HepG2 (cell line): ENCODE results near the gene FGF19. TPM values are rescaled to one million over a fixed set of nuclear protein-coding genes. Genes with fewer than 3 reads are reported as not detected.
A peak's percentile ranks its signal among the peaks of the same experiment; 100 is the strongest.

ENCODE experiments used
- CAMTA2 ChIP-seq: sonication (generic); formaldehyde crosslinking; IDR thresholded peaks from 2 replicates; pipeline ENCODE4 v1.4.0; 2020; ENCODE audit warnings: mild to moderate bottlenecking, missing genetic modification reagents, borderline replicate concordance
- HMG20A ChIP-seq: IDR thresholded peaks from 2 replicates; pipeline ENCODE4 v1.6.1; 2016; ENCODE audit warnings: borderline replicate concordance
- NFKBIZ ChIP-seq: IDR thresholded peaks from 2 replicates; pipeline ENCODE4 v1.6.1; 2018; ENCODE audit warnings: missing genetic modification reagents, missing compliant biosample characterization
- SCMH1 ChIP-seq: sonication (generic); formaldehyde crosslinking; IDR thresholded peaks from 2 replicates; pipeline ENCODE4 v1.9.0; 2021; ENCODE audit warnings: missing genetic modification reagents, mild to moderate bottlenecking, borderline replicate concordance
- SRSF9 ChIP-seq: fragments of 200-400 bp; formaldehyde crosslinking; IDR thresholded peaks from 2 replicates; pipeline ENCODE4 v1.6.1; 2018; ENCODE audit warnings: borderline replicate concordance, mild to moderate bottlenecking, low read depth, low read length; ENCODE audit not compliant: insufficient read depth, poor library complexity, severe bottlenecking
- TOPORS ChIP-seq: sonication (generic); formaldehyde crosslinking; IDR thresholded peaks from 2 replicates; pipeline ENCODE4 v1.8.0; 2023; ENCODE audit warnings: mild to moderate bottlenecking, missing genetic modification reagents
- ZFP37 ChIP-seq: sonication (generic); formaldehyde crosslinking; IDR thresholded peaks from 2 replicates; pipeline ENCODE4 v1.4.0; 2020; ENCODE audit warnings: missing genetic modification reagents, borderline replicate concordance
- ZKSCAN1 ChIP-seq: fragments of 150-350 bp; IDR thresholded peaks from 2 replicates; pipeline ENCODE4 v1.6.1; 2014; ENCODE audit warnings: low read length
- ZKSCAN5 ChIP-seq: sonication (generic); formaldehyde crosslinking; IDR thresholded peaks from 2 replicates; pipeline ENCODE4 v1.5.1; 2020; ENCODE audit warnings: mild to moderate bottlenecking, missing genetic modification reagents
- ZNF101 ChIP-seq: sonication (generic); formaldehyde crosslinking; IDR thresholded peaks from 2 replicates; pipeline ENCODE4 v1.4.0; 2020; ENCODE audit warnings: mild to moderate bottlenecking, low read depth, missing genetic modification reagents, borderline replicate concordance
- ZNF263 ChIP-seq: sonication (generic); formaldehyde crosslinking; IDR thresholded peaks from 2 replicates; pipeline ENCODE4 v1.4.0; 2020; ENCODE audit warnings: missing genetic modification reagents
- ZNF496 ChIP-seq: sonication (generic); formaldehyde crosslinking; IDR thresholded peaks from 2 replicates; pipeline ENCODE4 v1.8.1; 2023; ENCODE audit warnings: mild to moderate bottlenecking, moderate library complexity, missing genetic modification reagents; ENCODE audit not compliant: insufficient replicate concordance
- ZNF776 ChIP-seq: sonication (generic); formaldehyde crosslinking; IDR thresholded peaks from 2 replicates; pipeline ENCODE4 v1.4.0; 2020; ENCODE audit warnings: mild to moderate bottlenecking, missing genetic modification reagents
- ZSCAN12 ChIP-seq: sonication (generic); formaldehyde crosslinking; IDR thresholded peaks from 2 replicates; pipeline ENCODE4 v1.9.0; 2021; ENCODE audit warnings: mild to moderate bottlenecking, missing genetic modification reagents
- polyA plus RNA-seq, 8 experiments: library from polyadenylated mRNA; depleted of rRNA in 3 of 8; stranded (reverse) in 7 of 8; unstranded in 1 of 8; fragments of >200 nt; fragmentation: Illumina TruSeq in 4 of 8; extraction: Trizol in 4 of 8; gene quantifications; 2 replicates each; pipeline versions ENCODE4 v1.2.1 to v1.2.3, GENCODE V29; 2011 to 2016; ENCODE audit warnings: low read depth in 4 of 8, missing spikeins in 1 of 8, mixed read lengths in 1 of 8; ENCODE audit not compliant: insufficient read depth in 1 of 8
- total RNA-seq, 5 experiments: library from RNA; depleted of rRNA; stranded (reverse); fragments of >200 nt; fragmentation: Illumina TruSeq; extraction: Trizol; gene quantifications; 2 replicates each; pipeline ENCODE4 v1.2.3, GENCODE V29; 2016; ENCODE audit warnings: low read depth in 1 of 5
- TF ChIP-seq, protein P1 (sequence below): sonication (generic); formaldehyde crosslinking; IDR thresholded peaks from 2 replicates; pipeline ENCODE4 v1.8.0; 2022; ENCODE audit warnings: mild to moderate bottlenecking, missing genetic modification reagents, borderline replicate concordance
- TF ChIP-seq, protein P2 (sequence below): sonication (generic); formaldehyde crosslinking; IDR thresholded peaks from 2 replicates; pipeline ENCODE4 v1.5.1; 2020; ENCODE audit warnings: missing genetic modification reagents, mild to moderate bottlenecking, borderline replicate concordance
- TF ChIP-seq, protein P3 (sequence below): sonication (generic); formaldehyde crosslinking; IDR thresholded peaks from 2 replicates; pipeline ENCODE4 v1.5.1; 2020; ENCODE audit warnings: missing genetic modification reagents, mild to moderate bottlenecking, borderline replicate concordance
- TF ChIP-seq, protein P4 (sequence below): conservative IDR thresholded peaks from 2 replicates; pipeline ENCODE4 v1.6.1; 2018; ENCODE audit warnings: missing genetic modification reagents
- TF ChIP-seq, protein P5 (sequence below), 2 experiments: sonication (generic) in 1 of 2; formaldehyde crosslinking in 1 of 2; IDR thresholded peaks; 2 replicates each; pipeline versions ENCODE4 v1.4.0 to v1.6.1; 2018 to 2020; ENCODE audit warnings: missing genetic modification reagents in 2 of 2, borderline replicate concordance in 1 of 2, low read depth in 1 of 2, mild to moderate bottlenecking in 1 of 2, missing biosample characterization in 1 of 2

Gene FGF19
- total and polyA plus RNA-seq, 2 of the 13 experiments (the other 11 are each of a cell fraction or from before 2014, with no cell fraction given), result 0.07 TPM; not detected in 1

DNA sequence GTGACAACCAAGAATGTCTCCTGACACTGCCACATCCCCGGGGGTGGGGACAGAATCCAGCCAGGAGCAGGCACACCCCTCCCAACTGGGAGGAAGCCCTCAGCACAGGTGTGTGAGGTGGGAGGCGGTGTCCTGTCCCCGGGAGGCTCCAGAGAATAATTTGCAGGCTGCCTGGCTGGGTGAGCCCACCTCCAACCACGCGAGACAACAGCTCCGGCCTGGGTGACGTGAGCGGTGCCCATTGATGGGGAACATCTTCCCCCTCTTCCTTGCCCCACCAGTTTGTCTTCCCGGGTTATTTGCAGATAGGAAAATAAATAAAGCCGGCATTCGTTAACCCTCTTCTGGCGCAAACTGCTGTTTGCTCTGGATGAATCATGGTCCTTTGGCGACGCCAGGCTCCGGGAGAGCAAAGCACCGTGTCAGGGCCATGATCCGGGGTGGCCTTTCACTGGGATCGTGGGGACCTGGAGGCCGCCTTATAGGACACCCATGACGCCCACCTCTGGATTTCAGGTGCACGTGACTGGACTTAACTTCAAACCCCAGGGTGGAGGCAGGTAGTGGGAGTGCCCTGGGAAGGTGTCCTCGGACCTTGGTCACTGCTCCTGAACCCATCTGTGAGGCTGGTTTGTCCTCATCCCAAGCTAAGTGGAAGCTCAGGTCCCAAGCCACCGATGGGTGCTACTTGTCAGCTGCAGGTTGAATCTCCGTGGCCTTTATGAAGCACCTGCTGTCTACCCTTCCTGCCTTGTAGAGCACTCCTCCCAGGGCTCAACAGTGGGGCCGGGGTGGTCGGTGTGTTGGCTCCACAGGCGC lies 49.0 kb downstream of the FGF19 start (continued):
- TF ChIP-seq, protein P1, sequence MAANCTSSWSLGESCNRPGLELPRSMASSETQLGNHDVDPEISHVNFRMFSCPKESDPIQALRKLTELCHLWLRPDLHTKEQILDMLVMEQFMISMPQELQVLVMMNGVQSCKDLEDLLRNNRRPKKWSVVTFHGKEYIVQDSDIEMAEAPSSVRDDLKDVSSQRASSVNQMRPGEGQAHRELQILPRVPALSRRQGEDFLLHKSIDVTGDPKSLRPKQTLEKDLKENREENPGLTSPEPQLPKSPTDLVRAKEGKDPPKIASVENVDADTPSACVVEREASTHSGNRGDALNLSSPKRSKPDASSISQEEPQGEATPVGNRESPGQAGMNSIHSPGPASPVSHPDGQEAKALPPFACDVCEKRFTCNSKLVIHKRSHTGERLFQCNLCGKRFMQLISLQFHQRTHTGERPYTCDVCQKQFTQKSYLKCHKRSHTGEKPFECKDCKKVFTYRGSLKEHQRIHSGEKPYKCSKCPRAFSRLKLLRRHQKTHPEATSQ, result peak; percentile 85
- TF ChIP-seq, protein P2, sequence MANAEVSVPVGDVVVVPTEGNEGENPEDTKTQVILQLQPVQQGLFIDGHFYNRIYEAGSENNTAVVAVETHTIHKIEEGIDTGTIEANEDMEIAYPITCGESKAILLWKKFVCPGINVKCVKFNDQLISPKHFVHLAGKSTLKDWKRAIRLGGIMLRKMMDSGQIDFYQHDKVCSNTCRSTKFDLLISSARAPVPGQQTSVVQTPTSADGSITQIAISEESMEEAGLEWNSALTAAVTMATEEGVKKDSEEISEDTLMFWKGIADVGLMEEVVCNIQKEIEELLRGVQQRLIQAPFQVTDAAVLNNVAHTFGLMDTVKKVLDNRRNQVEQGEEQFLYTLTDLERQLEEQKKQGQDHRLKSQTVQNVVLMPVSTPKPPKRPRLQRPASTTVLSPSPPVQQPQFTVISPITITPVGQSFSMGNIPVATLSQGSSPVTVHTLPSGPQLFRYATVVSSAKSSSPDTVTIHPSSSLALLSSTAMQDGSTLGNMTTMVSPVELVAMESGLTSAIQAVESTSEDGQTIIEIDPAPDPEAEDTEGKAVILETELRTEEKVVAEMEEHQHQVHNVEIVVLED (CRISPR knock-in tag), result peak; percentile 57; the same call in 1 of the 2 replicates
- peak; percentile 37; the same call in 1 of the 2 replicates for TF ChIP-seq ZNF263 (CRISPR knock-in tag)
- no peak for TF ChIP-seq ZNF496 (CRISPR knock-in tag)
- TF ChIP-seq SCMH1, result no peak
- peak; percentile 94 for TF ChIP-seq TOPORS (CRISPR knock-in tag)
- no peak for TF ChIP-seq ZNF101
- TF ChIP-seq, protein P3, sequence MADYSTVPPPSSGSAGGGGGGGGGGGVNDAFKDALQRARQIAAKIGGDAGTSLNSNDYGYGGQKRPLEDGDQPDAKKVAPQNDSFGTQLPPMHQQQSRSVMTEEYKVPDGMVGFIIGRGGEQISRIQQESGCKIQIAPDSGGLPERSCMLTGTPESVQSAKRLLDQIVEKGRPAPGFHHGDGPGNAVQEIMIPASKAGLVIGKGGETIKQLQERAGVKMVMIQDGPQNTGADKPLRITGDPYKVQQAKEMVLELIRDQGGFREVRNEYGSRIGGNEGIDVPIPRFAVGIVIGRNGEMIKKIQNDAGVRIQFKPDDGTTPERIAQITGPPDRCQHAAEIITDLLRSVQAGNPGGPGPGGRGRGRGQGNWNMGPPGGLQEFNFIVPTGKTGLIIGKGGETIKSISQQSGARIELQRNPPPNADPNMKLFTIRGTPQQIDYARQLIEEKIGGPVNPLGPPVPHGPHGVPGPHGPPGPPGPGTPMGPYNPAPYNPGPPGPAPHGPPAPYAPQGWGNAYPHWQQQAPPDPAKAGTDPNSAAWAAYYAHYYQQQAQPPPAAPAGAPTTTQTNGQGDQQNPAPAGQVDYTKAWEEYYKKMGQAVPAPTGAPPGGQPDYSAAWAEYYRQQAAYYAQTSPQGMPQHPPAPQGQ (CRISPR knock-in tag), result 0 out of 2 replicates have a peak, but pooled peaks have one; percentile 13
- peak; percentile 80; the same call in 1 of the 2 replicates for TF ChIP-seq NFKBIZ (CRISPR knock-in tag)
- 0 out of 2 replicates have a peak, but pooled peaks have one; percentile 57 for TF ChIP-seq ZFP37 (CRISPR knock-in tag)
- TF ChIP-seq HMG20A (CRISPR knock-in tag), result peak; percentile 76
- TF ChIP-seq, protein P4, sequence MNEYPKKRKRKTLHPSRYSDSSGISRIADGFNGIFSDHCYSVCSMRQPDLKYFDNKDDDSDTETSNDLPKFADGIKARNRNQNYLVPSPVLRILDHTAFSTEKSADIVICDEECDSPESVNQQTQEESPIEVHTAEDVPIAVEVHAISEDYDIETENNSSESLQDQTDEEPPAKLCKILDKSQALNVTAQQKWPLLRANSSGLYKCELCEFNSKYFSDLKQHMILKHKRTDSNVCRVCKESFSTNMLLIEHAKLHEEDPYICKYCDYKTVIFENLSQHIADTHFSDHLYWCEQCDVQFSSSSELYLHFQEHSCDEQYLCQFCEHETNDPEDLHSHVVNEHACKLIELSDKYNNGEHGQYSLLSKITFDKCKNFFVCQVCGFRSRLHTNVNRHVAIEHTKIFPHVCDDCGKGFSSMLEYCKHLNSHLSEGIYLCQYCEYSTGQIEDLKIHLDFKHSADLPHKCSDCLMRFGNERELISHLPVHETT (CRISPR knock-in tag), result no peak
- TF ChIP-seq, protein P5, sequence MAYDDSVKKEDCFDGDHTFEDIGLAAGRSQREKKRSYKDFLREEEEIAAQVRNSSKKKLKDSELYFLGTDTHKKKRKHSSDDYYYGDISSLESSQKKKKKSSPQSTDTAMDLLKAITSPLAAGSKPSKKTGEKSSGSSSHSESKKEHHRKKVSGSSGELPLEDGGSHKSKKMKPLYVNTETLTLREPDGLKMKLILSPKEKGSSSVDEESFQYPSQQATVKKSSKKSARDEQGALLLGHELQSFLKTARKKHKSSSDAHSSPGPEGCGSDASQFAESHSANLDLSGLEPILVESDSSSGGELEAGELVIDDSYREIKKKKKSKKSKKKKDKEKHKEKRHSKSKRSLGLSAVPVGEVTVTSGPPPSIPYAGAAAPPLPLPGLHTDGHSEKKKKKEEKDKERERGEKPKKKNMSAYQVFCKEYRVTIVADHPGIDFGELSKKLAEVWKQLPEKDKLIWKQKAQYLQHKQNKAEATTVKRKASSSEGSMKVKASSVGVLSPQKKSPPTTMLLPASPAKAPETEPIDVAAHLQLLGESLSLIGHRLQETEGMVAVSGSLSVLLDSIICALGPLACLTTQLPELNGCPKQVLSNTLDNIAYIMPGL (CRISPR knock-in tag; IDR thresholded peaks at IDR 0.05; ENCODE audit: borderline replicate concordance in 1 of 2, low read depth in 1 of 2), result peak; percentile 7 to 28; a peak in 1 of 4 replicates
- no peak for TF ChIP-seq ZKSCAN1
- TF ChIP-seq CAMTA2 (CRISPR knock-in tag), result no peak
- no peak for TF ChIP-seq SRSF9
- TF ChIP-seq ZKSCAN5, result no peak
- TF ChIP-seq ZSCAN12, result no peak
- no peak for TF ChIP-seq ZNF776 (CRISPR knock-in tag)
